Measurements from ENCODE around the gene SLC52A1. TPM values are rescaled to one million over a fixed set of nuclear protein-coding genes. Genes with fewer than 3 reads are reported as not detected.

SLC52A1 gene
- total and polyA plus RNA-seq, 2 of the 13 experiments (the other 11 are each of a cell fraction or from before 2014, with no cell fraction given) = 0.03 to 0.13 TPM

- TF ChIP-seq ZNF646 (CRISPR knock-in tag; IDR thresholded peaks at IDR 0.05) = no peak
- TF ChIP-seq ZNF724P (CRISPR knock-in tag; IDR thresholded peaks at IDR 0.05; ENCODE audit: borderline replicate concordance) = no peak
- TF ChIP-seq FLYWCH1 (CRISPR knock-in tag; IDR thresholded peaks at IDR 0.05) = no peak
- 0 out of 2 replicates have a peak, but pooled peaks have one; percentile 27 for TF ChIP-seq ETS1 (CRISPR knock-in tag; IDR thresholded peaks at IDR 0.05)
- TF ChIP-seq ZSCAN31 (CRISPR knock-in tag; IDR thresholded peaks at IDR 0.05; ENCODE audit: low read depth) = no peak
- TF ChIP-seq ZNF749 (CRISPR knock-in tag; IDR thresholded peaks at IDR 0.05; ENCODE audit: borderline replicate concordance) = no peak
- TF ChIP-seq KLF9 (CRISPR knock-in tag; IDR thresholded peaks at IDR 0.05; ENCODE audit: low read depth) = no peak
- no peak for TF ChIP-seq ADNP (CRISPR knock-in tag; IDR thresholded peaks at IDR 0.05)
- TF ChIP-seq ZNF335 (CRISPR knock-in tag; IDR thresholded peaks at IDR 0.05) = no peak
- TF ChIP-seq HNF1A (IDR thresholded peaks at IDR 0.05; ENCODE audit: low read depth) = no peak
- TF ChIP-seq HNF1A (CRISPR knock-in tag; IDR thresholded peaks at IDR 0.05; ENCODE audit: borderline replicate concordance) = no peak
- TF ChIP-seq DZIP1 (CRISPR knock-in tag; IDR thresholded peaks at IDR 0.05) = no peak
Measured at GRCh38 chr17:4999430-5000093, 35.7 kb downstream of the SLC52A1 start (continued).

All from HepG2 (cell line).